ENCODE measurements around the gene VDAC2. TPM values are rescaled to one million over a fixed set of nuclear protein-coding genes. Genes with fewer than 3 reads are reported as not detected.
A peak's percentile ranks its signal among the peaks of the same experiment; 100 is the strongest.
"Not testable (repeated sequence)": the region's sequence is repeated elsewhere in the genome, so short reads cannot be mapped to it uniquely, and the experiment has no call there.

Gene VDAC2
- total RNA-seq: 110 TPM

GRCh38 chr10:75210282-75211006, at the start of gene VDAC2:
Gene VDAC2, plus strand, starts transcription at chr10:75210796. Its CDS starts 363 bp downstream, at chr10:75211159.
- H3K4me1 ChIP-seq (ENCODE audit: insufficient read depth, low read length): peaks cover 24% of the 10 kb centered on the region
- no peaks in the 10 kb centered on the region for H3K27me3 ChIP-seq (ENCODE audit: insufficient read depth, low read length)
- H3K9me3 ChIP-seq (ENCODE audit: low read depth, low read length): no peaks in the 10 kb centered on the region
- H3K4me3 ChIP-seq (ENCODE audit: low read length): peak within 1 kb of the TSS; percentile 98

GRCh38 chr10:75165684-75166622, 44.6 kb upstream of the VDAC2 start:
- Histone ChIP-seq H3K27me3 (ENCODE audit: insufficient read depth, low read length) (no peaks in the 10 kb centered on the region), H3K4me1 (ENCODE audit: insufficient read depth, low read length) (peaks cover 27% of the 10 kb centered on the region), H3K9me3 (ENCODE audit: low read depth, low read length) (no peaks in the 10 kb centered on the region), H3K4me3 (ENCODE audit: low read length) (no peak overlapping the region)

GRCh38 chr10:75166623-75166972, 44.0 kb upstream of the VDAC2 start:
- no peaks in the 10 kb centered on the region for H3K27me3 ChIP-seq (ENCODE audit: insufficient read depth, low read length)
- H3K4me1 ChIP-seq (ENCODE audit: insufficient read depth, low read length): peaks cover 27% of the 10 kb centered on the region
- no peak overlapping the region for H3K4me3 ChIP-seq (ENCODE audit: low read length)
- H3K9me3 ChIP-seq (ENCODE audit: low read depth, low read length): no peaks in the 10 kb centered on the region

GRCh38 chr10:75168275-75168674, 42.3 kb upstream of the VDAC2 start:
- no peaks in the 10 kb centered on the region for H3K9me3 ChIP-seq (ENCODE audit: low read depth, low read length)
- no peak overlapping the region for H3K4me3 ChIP-seq (ENCODE audit: low read length)
- H3K4me1 ChIP-seq (ENCODE audit: insufficient read depth, low read length): peaks cover 27% of the 10 kb centered on the region
- no peaks in the 10 kb centered on the region for H3K27me3 ChIP-seq (ENCODE audit: insufficient read depth, low read length)

- Histone ChIP-seq H3K27me3 (ENCODE audit: insufficient read depth, low read length) (no peaks in the 10 kb centered on the region), H3K9me3 (ENCODE audit: low read depth, low read length) (no peaks in the 10 kb centered on the region), H3K4me1 (ENCODE audit: insufficient read depth, low read length) (peaks cover 27% of the 10 kb centered on the region), H3K4me3 (ENCODE audit: low read length) (no peak overlapping the region)
Measured at GRCh38 chr10:75170215-75170614, 40.4 kb upstream of the VDAC2 start.

- no peak overlapping the region for H3K4me3 ChIP-seq (ENCODE audit: low read length)
- no peaks in the 10 kb centered on the region for H3K27me3 ChIP-seq (ENCODE audit: insufficient read depth, low read length)
- no peaks in the 10 kb centered on the region for H3K9me3 ChIP-seq (ENCODE audit: low read depth, low read length)
- H3K4me1 ChIP-seq (ENCODE audit: insufficient read depth, low read length): no peaks in the 10 kb centered on the region
Measured at GRCh38 chr10:75175046-75175445, 35.5 kb upstream of the VDAC2 start.

GRCh38 chr10:75176046-75176445, 34.5 kb upstream of the VDAC2 start:
- no peaks in the 10 kb centered on the region for H3K9me3 ChIP-seq (ENCODE audit: low read depth, low read length)
- no peaks in the 10 kb centered on the region for H3K27me3 ChIP-seq (ENCODE audit: insufficient read depth, low read length)
- H3K4me1 ChIP-seq (ENCODE audit: insufficient read depth, low read length): no peaks in the 10 kb centered on the region
- no peak overlapping the region for H3K4me3 ChIP-seq (ENCODE audit: low read length)

- H3K4me1 ChIP-seq (ENCODE audit: insufficient read depth, low read length): no peaks in the 10 kb centered on the region
- H3K4me3 ChIP-seq (ENCODE audit: low read length): no peak overlapping the region
- H3K27me3 ChIP-seq (ENCODE audit: insufficient read depth, low read length): no peaks in the 10 kb centered on the region
- H3K9me3 ChIP-seq (ENCODE audit: low read depth, low read length): no peaks in the 10 kb centered on the region
Measured at GRCh38 chr10:75176736-75177135, 33.9 kb upstream of the VDAC2 start.

GRCh38 chr10:75179657-75180177, 30.9 kb upstream of the VDAC2 start:
- no peaks in the 10 kb centered on the region for H3K27me3 ChIP-seq (ENCODE audit: insufficient read depth, low read length)
- no peaks in the 10 kb centered on the region for H3K4me1 ChIP-seq (ENCODE audit: insufficient read depth, low read length)
- H3K4me3 ChIP-seq (ENCODE audit: low read length): no peak overlapping the region
- no peaks in the 10 kb centered on the region for H3K9me3 ChIP-seq (ENCODE audit: low read depth, low read length)

GRCh38 chr10:75180592-75180991, 30.0 kb upstream of the VDAC2 start:
- Histone ChIP-seq H3K4me3 (ENCODE audit: low read length) (no peak overlapping the region), H3K27me3 (ENCODE audit: insufficient read depth, low read length) (no peaks in the 10 kb centered on the region), H3K9me3 (ENCODE audit: low read depth, low read length) (no peaks in the 10 kb centered on the region), H3K4me1 (ENCODE audit: insufficient read depth, low read length) (no peaks in the 10 kb centered on the region)

- Histone ChIP-seq H3K4me1 (ENCODE audit: insufficient read depth, low read length) (no peaks in the 10 kb centered on the region), H3K27me3 (ENCODE audit: insufficient read depth, low read length) (no peaks in the 10 kb centered on the region), H3K4me3 (ENCODE audit: low read length) (no peak overlapping the region), H3K9me3 (ENCODE audit: low read depth, low read length) (no peaks in the 10 kb centered on the region)
Measured at GRCh38 chr10:75181073-75181472, 29.5 kb upstream of the VDAC2 start.

GRCh38 chr10:75186310-75186709, 24.3 kb upstream of the VDAC2 start:
- Histone ChIP-seq H3K4me3 (ENCODE audit: low read length) (no peak overlapping the region), H3K27me3 (ENCODE audit: insufficient read depth, low read length) (no peaks in the 10 kb centered on the region), H3K9me3 (ENCODE audit: low read depth, low read length) (no peaks in the 10 kb centered on the region), H3K4me1 (ENCODE audit: insufficient read depth, low read length) (peaks cover 3% of the 10 kb centered on the region)

- peaks cover 14% of the 10 kb centered on the region for H3K4me1 ChIP-seq (ENCODE audit: insufficient read depth, low read length)
- H3K4me3 ChIP-seq (ENCODE audit: low read length): no peak overlapping the region
- H3K9me3 ChIP-seq (ENCODE audit: low read depth, low read length): no peaks in the 10 kb centered on the region
- no peaks in the 10 kb centered on the region for H3K27me3 ChIP-seq (ENCODE audit: insufficient read depth, low read length)
Measured at GRCh38 chr10:75187961-75188426, 22.6 kb upstream of the VDAC2 start.

- not testable (repeated sequence) for H3K27me3 ChIP-seq (ENCODE audit: insufficient read depth, low read length); H3K4me3 ChIP-seq (ENCODE audit: low read length); H3K9me3 ChIP-seq (ENCODE audit: low read depth, low read length)
- H3K4me1 ChIP-seq (ENCODE audit: insufficient read depth, low read length): peaks cover 16% of the 10 kb centered on the region
Measured at GRCh38 chr10:75188522-75188921, 22.1 kb upstream of the VDAC2 start.
